Colonic mucosa (tissue), 4 donors: ENCODE results near the gene PLA2G4D. TPM values are rescaled to one million over a fixed set of nuclear protein-coding genes. Genes with fewer than 3 reads are reported as not detected.

Source experiments
- DNase-seq: peaks from one replicate; pipeline ENCODE4 v3.0.0-alpha.2; 2020
- H3K27ac ChIP-seq: fragments of 200-600 bp; one replicate; pipeline ENCODE4 v1.8.0; 2021
- H3K27me3 ChIP-seq: fragments of 200-600 bp; one replicate; pipeline ENCODE4 v1.8.0; 2021
- H3K36me3 ChIP-seq: fragments of 200-600 bp; one replicate; pipeline ENCODE4 v1.8.0; 2021
- H3K4me1 ChIP-seq: fragments of 200-600 bp; one replicate; pipeline ENCODE4 v1.8.0; 2021; ENCODE audit warnings: mild to moderate bottlenecking
- H3K4me3 ChIP-seq: fragments of 200-600 bp; one replicate; pipeline ENCODE4 v1.8.0; 2021
- H3K9ac ChIP-seq, 2 donors: one replicate each; pipeline ENCODE4 v1.7.0; 2013; ENCODE audit warnings: control low read depth in 2 of 2, low read depth in 2 of 2, low read length in 2 of 2
- H3K9me3 ChIP-seq: fragments of 200-600 bp; one replicate; pipeline ENCODE4 v1.8.0; 2021
- intact Hi-C: fragments of 100-400 bp; cut with DNase I; formaldehyde crosslinking; loops from one replicate; pipeline ENCODE4 v1.14.1; 2022
- total RNA-seq, 2 donors: library from RNA; stranded (reverse); fragmentation: NEBNext Ultra II Directional in 1 of 2; extraction: Animal tissue kit (Norgen Biotek cat#: 25700) in 1 of 2; gene quantifications; one replicate each; pipeline ENCODE4 v1.2.1, GENCODE V29; 2021
- TF ChIP-seq, protein P1 (sequence below): fragments of 200-600 bp; IDR thresholded peaks from one replicate; pipeline ENCODE4 v1.8.0; 2022; ENCODE audit warnings: antibody characterized with exemption, mild to moderate bottlenecking
- donor health status: healthy.
- donor health status: DM: no; HTN: no; CAD: no.
- donor health status: DM: no; HTN: no; CAD: no.

PLA2G4D gene
- total RNA-seq, 2 donors from 2014 or later: 0.24 to 0.27 TPM

DNA sequence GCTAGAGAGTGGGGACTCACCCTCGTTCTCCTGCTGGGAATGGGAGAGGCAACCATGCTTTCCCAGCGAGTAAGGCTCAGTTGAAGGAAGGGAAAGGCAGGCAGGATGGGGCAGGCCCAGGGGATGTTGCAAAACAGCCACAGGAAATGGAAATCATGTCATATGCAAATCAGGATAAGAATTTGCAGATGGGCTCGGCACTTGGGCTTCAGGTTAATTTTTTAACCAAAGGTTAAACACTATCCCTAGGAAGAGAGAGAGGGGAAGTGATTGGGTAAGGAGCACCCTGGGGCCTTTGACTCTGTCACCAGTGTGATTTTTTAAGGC is 59.0 kb downstream of the PLA2G4D start:
- H3K9me3 ChIP-seq: no peaks in the 10 kb centered on the region
- peak; percentile 64 for DNase-seq
- H3K36me3 ChIP-seq: no peaks in the 10 kb centered on the region
- no peaks in the 10 kb centered on the region for H3K27me3 ChIP-seq
- H3K4me3 ChIP-seq: no peak overlapping the region
- intact Hi-C loops: no loop called here
- H3K27ac ChIP-seq: peak overlapping the region; percentile 26
- TF ChIP-seq, protein P1, sequence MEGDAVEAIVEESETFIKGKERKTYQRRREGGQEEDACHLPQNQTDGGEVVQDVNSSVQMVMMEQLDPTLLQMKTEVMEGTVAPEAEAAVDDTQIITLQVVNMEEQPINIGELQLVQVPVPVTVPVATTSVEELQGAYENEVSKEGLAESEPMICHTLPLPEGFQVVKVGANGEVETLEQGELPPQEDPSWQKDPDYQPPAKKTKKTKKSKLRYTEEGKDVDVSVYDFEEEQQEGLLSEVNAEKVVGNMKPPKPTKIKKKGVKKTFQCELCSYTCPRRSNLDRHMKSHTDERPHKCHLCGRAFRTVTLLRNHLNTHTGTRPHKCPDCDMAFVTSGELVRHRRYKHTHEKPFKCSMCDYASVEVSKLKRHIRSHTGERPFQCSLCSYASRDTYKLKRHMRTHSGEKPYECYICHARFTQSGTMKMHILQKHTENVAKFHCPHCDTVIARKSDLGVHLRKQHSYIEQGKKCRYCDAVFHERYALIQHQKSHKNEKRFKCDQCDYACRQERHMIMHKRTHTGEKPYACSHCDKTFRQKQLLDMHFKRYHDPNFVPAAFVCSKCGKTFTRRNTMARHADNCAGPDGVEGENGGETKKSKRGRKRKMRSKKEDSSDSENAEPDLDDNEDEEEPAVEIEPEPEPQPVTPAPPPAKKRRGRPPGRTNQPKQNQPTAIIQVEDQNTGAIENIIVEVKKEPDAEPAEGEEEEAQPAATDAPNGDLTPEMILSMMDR: no peak
- H3K4me1 ChIP-seq: peaks cover 6% of the 10 kb centered on the region
- no peak overlapping the region for H3K9ac ChIP-seq

DNA sequence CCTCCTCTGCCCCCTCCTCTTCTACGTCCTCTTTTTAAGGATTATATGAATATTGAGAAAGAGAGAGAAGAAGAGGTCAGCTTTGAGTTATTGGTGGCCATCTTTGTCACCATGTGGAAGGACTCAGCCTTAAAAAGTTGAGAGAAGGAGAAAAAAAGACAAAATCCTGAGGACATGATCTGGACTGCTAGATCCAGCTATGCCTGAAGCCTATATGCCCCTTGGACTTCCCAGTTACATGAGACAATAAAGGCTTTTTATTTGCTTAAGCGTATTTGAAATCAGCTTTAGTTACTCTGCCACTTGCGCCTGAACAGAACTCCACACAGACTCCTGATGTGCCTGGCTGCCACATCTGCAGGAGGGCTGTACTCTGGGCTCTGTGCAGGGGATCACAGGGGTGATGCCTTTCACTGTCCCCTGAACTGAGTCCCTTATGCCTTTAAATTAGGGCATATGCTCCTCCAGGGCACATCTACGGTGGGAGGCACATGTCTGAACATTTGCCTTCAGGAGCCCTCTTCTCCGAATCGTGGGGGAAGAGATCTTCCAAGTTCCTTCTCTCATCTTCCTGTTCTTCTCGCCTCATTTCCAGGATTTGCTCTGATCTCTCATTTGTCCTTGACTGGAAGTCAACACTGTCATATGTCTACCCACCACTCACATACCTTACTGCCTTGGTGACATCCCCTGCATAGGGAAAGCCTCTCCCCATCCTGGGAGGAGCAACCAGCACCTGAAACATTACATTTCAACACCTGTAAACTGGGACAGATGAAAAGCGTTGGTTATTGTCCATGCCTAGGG is 59.5 kb downstream of the PLA2G4D start:
- DNase-seq: no peak
- TF ChIP-seq, protein P1: no peak
- no peak overlapping the region for H3K4me3 ChIP-seq
- H3K9ac ChIP-seq: no peak overlapping the region
- H3K36me3 ChIP-seq: no peaks in the 10 kb centered on the region
- H3K4me1 ChIP-seq: peaks cover 6% of the 10 kb centered on the region
- no peaks in the 10 kb centered on the region for H3K9me3 ChIP-seq
- H3K27me3 ChIP-seq: no peaks in the 10 kb centered on the region
- intact Hi-C loops: no loop called here
- H3K27ac ChIP-seq: peak overlapping the region; percentile 26

DNA sequence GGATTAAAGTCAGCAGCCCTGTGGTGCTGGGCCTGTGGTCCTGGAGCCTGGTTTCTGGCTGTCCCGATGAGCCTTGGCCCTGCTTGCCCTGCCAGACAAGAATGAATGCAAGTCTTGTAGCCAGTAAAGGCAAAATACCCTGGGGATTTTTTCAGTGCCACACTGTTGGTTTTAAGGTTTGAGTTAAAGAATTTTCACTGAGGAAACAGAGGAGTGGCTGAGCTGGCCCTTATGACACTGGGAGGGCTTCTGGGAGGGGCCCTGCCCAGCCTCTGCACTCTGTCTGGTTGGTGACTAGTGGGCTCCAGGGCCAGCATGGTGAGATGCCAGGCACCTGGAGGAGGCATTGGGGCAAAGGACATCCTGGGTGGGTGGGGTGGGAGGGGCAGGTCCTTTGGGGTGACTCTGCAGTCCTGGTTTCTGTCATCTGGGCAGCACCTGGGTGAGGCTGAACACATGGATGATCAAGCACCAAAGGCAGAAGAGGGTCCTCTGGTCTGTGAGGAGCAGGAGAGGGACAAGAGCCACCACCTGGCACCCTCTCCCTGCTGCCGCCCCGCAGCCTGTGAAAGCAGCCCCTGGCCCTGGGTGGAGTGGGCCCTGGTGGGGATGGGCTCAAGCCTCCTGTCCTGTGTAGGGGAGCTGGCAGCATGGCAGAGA is 61.0 kb downstream of the PLA2G4D start:
- no peak overlapping the region for H3K27ac ChIP-seq
- TF ChIP-seq, protein P1: no peak
- DNase-seq: no peak
- no peaks in the 10 kb centered on the region for H3K36me3 ChIP-seq
- H3K4me3 ChIP-seq: no peak overlapping the region
- H3K9ac ChIP-seq: no peak overlapping the region
- H3K9me3 ChIP-seq: no peaks in the 10 kb centered on the region
- intact Hi-C loops: no loop called here
- H3K27me3 ChIP-seq: no peaks in the 10 kb centered on the region
- peaks cover 6% of the 10 kb centered on the region for H3K4me1 ChIP-seq

DNA sequence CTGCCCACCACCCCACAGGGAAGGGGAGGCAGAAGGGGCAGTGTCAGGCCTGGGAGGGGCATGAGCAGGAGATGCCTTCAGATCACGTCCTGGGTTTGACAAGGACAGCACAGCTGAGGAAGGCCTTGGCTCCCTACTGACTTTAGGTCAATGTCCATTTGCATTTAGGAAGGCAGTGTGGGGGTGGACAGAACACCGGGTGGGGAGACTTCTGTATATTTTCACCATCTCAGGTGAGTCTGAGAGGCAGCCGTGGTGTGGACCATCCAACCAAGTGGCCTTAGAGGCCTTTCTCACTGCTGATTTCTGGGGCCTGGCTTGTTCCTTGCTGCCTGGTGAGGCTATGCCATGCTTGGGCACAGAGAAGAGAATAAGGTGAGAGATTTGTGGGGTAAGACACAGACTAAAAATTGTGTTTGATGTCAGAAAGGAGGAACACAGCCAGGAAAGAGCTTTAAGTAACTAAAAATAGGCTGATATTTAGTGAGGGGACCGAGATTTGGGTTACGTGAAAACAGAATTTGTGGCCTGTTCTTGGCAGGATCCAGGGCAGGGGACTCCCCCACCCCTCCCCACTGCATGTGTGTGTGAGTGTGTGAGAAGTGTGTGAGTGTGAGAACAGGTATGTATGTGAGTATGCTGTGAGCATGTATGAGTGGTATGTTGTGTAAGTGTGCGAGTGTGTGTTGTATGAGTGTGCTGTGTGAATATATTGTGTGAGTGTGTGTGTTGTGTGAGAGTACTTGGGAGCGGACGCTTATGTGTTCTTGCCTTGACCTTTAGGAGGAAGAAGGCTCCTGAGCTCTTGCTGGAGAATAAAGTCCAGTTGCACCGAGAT is 61.8 kb downstream of the PLA2G4D start:
- H3K9ac ChIP-seq: no peak overlapping the region
- H3K36me3 ChIP-seq: no peaks in the 10 kb centered on the region
- no peaks in the 10 kb centered on the region for H3K27me3 ChIP-seq
- TF ChIP-seq, protein P1: no peak
- no peak for DNase-seq
- H3K4me1 ChIP-seq: peaks cover 6% of the 10 kb centered on the region
- H3K9me3 ChIP-seq: no peaks in the 10 kb centered on the region
- no peak overlapping the region for H3K27ac ChIP-seq
- intact Hi-C loops: no loop called here
- no peak overlapping the region for H3K4me3 ChIP-seq

DNA sequence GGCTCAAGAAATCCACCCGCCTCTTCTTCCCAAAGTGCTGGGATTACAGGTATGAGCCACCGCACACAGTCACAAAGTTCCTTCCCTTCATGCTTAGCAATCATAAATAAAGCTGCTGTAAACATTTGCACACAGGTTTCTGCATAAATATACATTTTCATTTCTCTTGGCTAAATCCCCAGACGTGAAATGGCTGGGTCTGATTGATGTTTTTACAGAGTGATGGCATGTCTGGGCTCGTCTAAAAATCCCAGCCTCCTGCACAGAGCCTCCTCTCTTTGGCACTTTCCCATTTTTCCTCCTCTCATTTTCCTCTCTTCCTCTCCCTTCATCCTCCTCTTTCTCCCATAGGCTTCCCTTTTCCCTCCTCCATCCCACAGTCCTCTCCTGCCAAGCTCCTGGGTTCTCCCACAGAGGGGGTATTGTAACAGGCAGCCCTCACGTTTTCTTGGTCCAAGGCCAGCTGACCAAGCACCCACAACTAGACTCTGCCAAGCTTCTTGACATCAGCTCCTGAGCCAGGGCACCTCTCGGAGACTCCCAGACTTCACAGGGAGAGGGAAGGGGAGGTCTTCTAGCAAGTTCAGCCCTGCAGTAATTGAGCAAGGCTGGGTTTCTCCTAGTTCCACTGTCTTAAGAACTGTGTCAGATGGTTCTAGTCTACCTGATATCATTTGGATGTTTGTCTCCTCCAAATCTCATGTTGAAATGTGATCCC is 63.0 kb downstream of the PLA2G4D start:
- H3K4me3 ChIP-seq: no peak overlapping the region
- H3K9ac ChIP-seq: no peak overlapping the region
- TF ChIP-seq, protein P1: no peak
- H3K27me3 ChIP-seq: no peaks in the 10 kb centered on the region
- peaks cover 6% of the 10 kb centered on the region for H3K4me1 ChIP-seq
- intact Hi-C loops: no loop called here
- no peak overlapping the region for H3K27ac ChIP-seq
- H3K36me3 ChIP-seq: no peaks in the 10 kb centered on the region
- no peak for DNase-seq
- no peaks in the 10 kb centered on the region for H3K9me3 ChIP-seq
